T1000 (cell line): Measurements from ENCODE around the gene INVS.
"Not testable (repeated sequence)": the region's sequence is repeated elsewhere in the genome, so short reads cannot be mapped to it uniquely, and the experiment has no call there.

Experiments
- DNase-seq: peaks from one replicate; lab custom pipeline; 2025; ENCODE audit warnings: mixed read lengths; lab: John Stamatoyannopoulos, UW

INVS gene

DNA sequence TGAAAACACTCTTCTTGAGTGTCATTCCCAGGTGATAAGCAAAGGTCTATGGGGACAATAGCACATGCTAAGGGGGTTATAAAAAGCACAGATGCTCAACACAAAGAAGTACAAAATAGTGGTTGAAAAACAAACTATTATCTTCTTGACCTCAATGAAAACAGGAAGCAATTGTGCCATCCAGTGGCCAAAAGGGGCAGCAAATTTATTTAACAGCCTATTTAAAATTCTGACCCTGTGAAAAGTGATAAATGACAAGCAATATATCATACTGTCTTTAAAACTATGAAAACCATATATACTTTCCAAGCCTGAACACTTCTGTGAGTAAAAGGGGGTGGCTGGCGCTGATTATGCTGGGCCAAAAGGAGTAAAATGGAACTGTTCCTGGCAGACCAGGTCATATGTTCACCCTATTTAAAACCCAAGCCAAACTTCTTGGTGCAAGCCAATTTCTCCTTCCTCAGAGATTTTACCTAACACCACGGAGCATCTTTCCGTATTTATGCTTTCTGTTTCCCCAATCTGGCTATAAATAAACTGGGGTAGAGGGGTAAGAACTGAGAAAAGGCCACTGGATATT is 224.0 kb downstream of the INVS start:
- DNase-seq = no peak

GRCh38 chr9:100324594-100325200 is 225.7 kb downstream of the INVS start:
- no peak for DNase-seq

GRCh38 chr9:100338736-100339135 is 239.7 kb downstream of the INVS start:
- DNase-seq = not testable (repeated sequence)

GRCh38 chr9:100340224-100340623 is 241.2 kb downstream of the INVS start:
- DNase-seq = no peak

DNA sequence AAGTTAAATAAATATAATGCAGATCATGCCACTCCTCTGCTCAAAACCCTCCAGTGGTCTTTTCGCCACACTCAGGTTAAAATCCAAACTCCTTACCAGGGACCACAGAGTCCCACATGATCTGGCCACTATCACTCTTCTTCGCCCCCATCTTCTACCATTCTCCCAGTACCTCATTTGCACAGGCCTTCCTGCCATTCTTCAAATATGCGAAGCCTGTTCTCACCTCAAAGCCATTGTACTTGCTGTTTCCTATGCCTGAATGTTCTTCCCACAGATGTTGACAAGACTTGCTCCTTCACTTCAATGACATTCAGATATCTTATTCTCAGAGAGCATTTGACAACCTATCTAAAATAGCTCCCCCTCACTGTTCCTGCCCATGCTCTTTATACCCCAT is 242.8 kb downstream of the INVS start:
- DNase-seq = no peak

- no peak for DNase-seq
These were observed 247.8 kb downstream of the INVS start for GRCh38 chr9:100346836-100347235.

- no peak for DNase-seq
These were observed 251.1 kb downstream of the INVS start for GRCh38 chr9:100350188-100350587.
